ENCODE measurements around the gene PHC2. TPM values are rescaled to one million over a fixed set of nuclear protein-coding genes. Genes with fewer than 3 reads are reported as not detected.

The PHC2 gene
- total RNA-seq, 1 experiment from 2014 or later: 9.4 TPM

DNA sequence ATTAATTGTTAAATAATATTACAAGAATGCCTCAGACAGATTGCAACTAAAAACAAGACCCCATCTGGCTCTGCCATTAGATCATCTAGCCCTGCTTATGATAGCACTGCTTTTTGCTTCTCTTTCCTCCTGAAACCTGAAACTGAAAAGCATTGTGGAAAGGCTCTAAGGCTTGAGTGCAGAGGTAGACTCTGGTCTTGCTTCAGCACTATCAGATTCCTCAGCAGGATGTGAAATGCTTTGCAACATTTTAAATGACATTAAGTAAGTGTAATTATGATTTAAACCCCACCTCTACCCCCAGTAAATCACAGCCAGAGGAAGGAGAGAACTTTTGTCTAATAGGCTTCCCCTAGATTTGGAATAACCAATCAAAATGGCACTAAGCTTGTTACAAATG is 32.9 kb downstream of the PHC2 start:
- H3K27me3 ChIP-seq (ENCODE audit: insufficient read depth, low read length): no peaks in the 10 kb centered on the region
- H3K9ac ChIP-seq (ENCODE audit: extremely low read depth, insufficient read length, low read length): no peak overlapping the region
- H3K9me3 ChIP-seq (ENCODE audit: control insufficient read depth, low read depth, low read length): no peaks in the 10 kb centered on the region
- no peak for DNase-seq
- no peak overlapping the region for H2AFZ ChIP-seq (ENCODE audit: low read length)
- H3K79me2 ChIP-seq (ENCODE audit: insufficient read depth, low read length): no peaks in the 10 kb centered on the region
- Mint-ChIP-seq H3K27me3 (ENCODE audit: low read depth) (no peaks in the 10 kb centered on the region; the same call in 1 of the 2 replicates), H3K4me3 (no peak overlapping the region), H3K36me3 (ENCODE audit: insufficient read depth in 1 of 3, low read depth in 3 of 3) (peaks cover 0 to 5% (median 0%) of the 10 kb centered on the region in 3 experiments; a peak in 1 of 7 replicates), H3K27ac (no peak overlapping the region), H3K4me1 (peaks cover 16 to 17% of the 10 kb centered on the region in 2 experiments), H3K9me3 (peaks cover 2 to 3% of the 10 kb centered on the region in 2 experiments; a peak in 2 of 5 replicates)
- H3K18ac ChIP-seq (ENCODE audit: insufficient read length, low read depth, low read length): no peak overlapping the region
- H3K27ac ChIP-seq (ENCODE audit: insufficient read length, low read depth, low read length): no peak overlapping the region
- H3K14ac ChIP-seq (ENCODE audit: insufficient read depth, low read length): no peak overlapping the region
- H2BK5ac ChIP-seq (ENCODE audit: insufficient read length, low read length): no peak overlapping the region
- H2BK15ac ChIP-seq (ENCODE audit: low read depth, low read length): no peak overlapping the region
- TF ChIP-seq, protein P1, sequence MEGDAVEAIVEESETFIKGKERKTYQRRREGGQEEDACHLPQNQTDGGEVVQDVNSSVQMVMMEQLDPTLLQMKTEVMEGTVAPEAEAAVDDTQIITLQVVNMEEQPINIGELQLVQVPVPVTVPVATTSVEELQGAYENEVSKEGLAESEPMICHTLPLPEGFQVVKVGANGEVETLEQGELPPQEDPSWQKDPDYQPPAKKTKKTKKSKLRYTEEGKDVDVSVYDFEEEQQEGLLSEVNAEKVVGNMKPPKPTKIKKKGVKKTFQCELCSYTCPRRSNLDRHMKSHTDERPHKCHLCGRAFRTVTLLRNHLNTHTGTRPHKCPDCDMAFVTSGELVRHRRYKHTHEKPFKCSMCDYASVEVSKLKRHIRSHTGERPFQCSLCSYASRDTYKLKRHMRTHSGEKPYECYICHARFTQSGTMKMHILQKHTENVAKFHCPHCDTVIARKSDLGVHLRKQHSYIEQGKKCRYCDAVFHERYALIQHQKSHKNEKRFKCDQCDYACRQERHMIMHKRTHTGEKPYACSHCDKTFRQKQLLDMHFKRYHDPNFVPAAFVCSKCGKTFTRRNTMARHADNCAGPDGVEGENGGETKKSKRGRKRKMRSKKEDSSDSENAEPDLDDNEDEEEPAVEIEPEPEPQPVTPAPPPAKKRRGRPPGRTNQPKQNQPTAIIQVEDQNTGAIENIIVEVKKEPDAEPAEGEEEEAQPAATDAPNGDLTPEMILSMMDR (conservative IDR thresholded peaks at IDR 0.05): no peak
- H4K91ac ChIP-seq (ENCODE audit: insufficient read length, low read depth, low read length): no peak overlapping the region
- no peak overlapping the region for H2AK5ac ChIP-seq (ENCODE audit: insufficient read length, low read length)
- no peak overlapping the region for H3T11ph ChIP-seq (ENCODE audit: low read length)
- H2BK12ac ChIP-seq (ENCODE audit: insufficient read length, low read depth, low read length): no peak overlapping the region
- no peak overlapping the region for H3K4ac ChIP-seq (ENCODE audit: low read depth, low read length)
- no peak overlapping the region for H3K23ac ChIP-seq (ENCODE audit: insufficient read length, low read depth, low read length)
- no peak overlapping the region for H4K8ac ChIP-seq (replicated peaks; ENCODE audit: insufficient read length, low read depth, low read length)
- H2BK120ac ChIP-seq (ENCODE audit: low read depth, low read length, poor library complexity, severe bottlenecking): no peak overlapping the region
- H2BK20ac ChIP-seq (ENCODE audit: low read depth, low read length, poor library complexity, severe bottlenecking): no peak overlapping the region
- no peaks in the 10 kb centered on the region for H4K20me1 ChIP-seq (ENCODE audit: control insufficient read depth, insufficient read depth, insufficient read length)
- no peak overlapping the region for H3K4me2 ChIP-seq (ENCODE audit: insufficient read depth, insufficient read length, low read length)
- H3K23me2 ChIP-seq (ENCODE audit: insufficient read length, low read depth, low read length, poor library complexity, severe bottlenecking): no peaks in the 10 kb centered on the region
- no peak overlapping the region for H4K5ac ChIP-seq (ENCODE audit: insufficient read length, low read depth, low read length)
- peaks cover 3% of the 10 kb centered on the region; the same call in 1 of the 2 replicates for H3K4me1 ChIP-seq (ENCODE audit: insufficient read depth, low read length)
- no peak overlapping the region for H3K56ac ChIP-seq (ENCODE audit: insufficient read length, low read depth, low read length)
- H3K79me1 ChIP-seq (ENCODE audit: insufficient read depth, low read depth, low read length, poor library complexity, severe bottlenecking): no peaks in the 10 kb centered on the region

Data from H9 (cell line).